Activated CD8-positive, alpha-beta memory T cell treated with anti-CD3 and anti-CD28 coated beads, Interleukin-2, amount 50 U/mL, for 24 hours (primary cell): ENCODE data around the gene KIRREL2.
"Not testable (repeated sequence)": the region's sequence is repeated elsewhere in the genome, so short reads cannot be mapped to it uniquely, and the experiment has no call there.

Experiments used
- DNase-seq: peaks from one replicate; pipeline ENCODE4 v3.0.0-alpha.2; 2020; ENCODE audit errors: extremely low read depth

Gene KIRREL2

GRCh38 chr19:35856546-35857149 lies at the start of gene KIRREL2:
Gene KIRREL2, plus strand, starts transcription at chr19:35856911. Its CDS starts 209 bp downstream, at chr19:35857120.
- DNase-seq = no peak

DNA sequence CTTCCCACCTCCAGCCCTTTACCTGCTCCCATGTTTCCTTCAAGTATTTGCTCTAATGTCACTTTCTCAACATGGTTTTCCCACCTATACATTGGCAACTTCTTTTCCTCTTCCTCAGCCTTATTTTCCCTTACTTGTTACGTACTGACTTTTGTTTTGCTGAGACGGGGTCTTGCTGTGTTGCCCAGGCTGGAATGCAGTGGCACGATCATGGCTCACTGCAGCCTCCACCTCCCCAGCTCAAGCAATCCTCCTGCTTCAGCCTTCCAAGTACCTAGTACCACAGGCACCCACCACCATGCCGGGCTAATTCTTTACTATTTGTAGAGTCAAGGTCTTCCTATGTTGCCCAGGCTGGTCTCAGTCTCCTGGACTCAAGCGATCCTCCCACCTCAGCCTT lies 49.1 kb upstream of the KIRREL2 start:
- DNase-seq = no peak

DNA sequence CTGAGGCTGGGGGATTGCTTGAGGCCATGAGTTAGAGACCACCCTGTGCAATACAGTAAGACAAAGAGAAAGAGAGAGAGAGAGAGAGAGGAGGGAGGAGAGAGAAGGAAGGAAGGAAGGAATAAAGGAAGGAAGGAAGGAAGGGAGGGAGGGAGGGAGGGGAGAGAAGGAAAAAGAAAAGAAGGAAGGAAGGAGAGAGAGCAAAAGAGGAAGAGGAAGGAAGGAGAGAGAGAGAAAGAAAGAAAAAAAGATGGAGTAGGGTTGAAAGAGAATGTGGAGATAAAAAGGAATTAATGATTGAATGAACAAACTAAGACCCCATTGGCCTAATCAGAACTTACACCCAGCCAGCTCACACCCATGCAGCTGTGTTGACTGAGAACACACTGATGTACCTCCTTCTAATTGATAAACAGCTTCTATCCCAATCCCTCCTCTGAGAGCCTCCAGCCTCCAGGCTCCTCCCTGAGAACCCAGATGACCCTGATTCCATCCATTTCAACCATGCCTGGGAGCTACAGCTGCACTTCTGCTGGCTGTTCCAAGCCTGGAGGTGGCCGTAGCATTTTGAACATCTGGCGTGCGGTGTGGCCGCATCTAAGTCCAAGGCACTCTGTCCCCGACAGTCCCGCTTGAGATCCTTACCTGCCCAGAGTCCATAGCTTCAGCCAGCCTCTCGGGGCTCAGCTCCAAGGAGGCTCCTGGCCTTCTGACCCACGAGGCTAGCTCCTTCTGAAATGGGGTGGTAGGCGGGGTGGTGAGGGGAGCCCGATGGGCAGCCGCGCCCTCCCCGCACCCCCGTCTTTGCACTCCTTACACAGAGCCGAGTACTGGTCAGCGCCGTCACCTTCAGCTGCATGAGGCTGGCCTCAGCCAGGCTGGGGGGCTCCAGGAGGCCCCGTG lies 45.1 kb upstream of the KIRREL2 start:
- no peak for DNase-seq

DNA sequence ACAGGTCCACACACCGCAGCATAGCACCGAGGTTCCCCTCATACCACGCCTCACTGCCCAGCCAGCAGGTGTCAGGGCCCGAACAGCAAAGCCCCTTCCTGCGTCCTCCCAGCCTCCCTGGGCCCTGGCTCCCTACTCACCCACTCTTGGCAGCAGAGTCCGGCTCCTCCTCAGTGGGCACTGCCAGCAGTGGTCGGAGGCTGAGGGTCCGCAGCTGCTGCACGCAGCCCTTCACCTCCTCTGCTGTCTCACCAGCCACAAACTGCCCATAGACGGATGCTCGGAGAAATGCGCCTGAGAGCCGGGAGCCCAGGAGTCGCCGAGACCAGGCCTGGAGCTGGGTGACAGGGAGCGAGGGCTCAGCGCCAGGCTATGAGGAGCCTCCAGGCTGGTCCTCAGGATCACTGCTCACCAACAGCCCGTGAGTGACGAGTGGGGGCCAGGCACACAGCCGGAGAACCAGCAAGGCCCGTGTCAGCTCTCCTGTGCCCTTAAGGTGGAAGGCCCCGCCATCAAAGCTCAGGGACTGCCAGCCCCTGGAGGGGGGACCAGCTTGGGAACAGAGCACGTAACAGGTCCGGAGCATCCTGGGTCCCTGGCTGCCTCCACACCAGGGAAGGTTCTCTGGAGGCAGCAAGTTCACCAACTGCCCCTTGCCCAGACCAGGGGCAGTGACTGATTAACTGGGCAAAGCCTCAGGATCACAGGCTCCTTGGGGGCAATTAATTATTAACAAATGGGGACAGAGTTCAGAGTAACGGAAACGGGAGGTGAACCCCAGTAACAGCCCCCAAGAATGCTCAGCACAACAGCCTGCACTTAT lies 44.3 kb upstream of the KIRREL2 start, which contains the start of gene PRODH2:
TSS of gene PRODH2 (minus strand) at position 626 of the 823 bp plus-strand sequence. CDS start at position 586, 40 bp downstream.
- no peak for DNase-seq

DNA sequence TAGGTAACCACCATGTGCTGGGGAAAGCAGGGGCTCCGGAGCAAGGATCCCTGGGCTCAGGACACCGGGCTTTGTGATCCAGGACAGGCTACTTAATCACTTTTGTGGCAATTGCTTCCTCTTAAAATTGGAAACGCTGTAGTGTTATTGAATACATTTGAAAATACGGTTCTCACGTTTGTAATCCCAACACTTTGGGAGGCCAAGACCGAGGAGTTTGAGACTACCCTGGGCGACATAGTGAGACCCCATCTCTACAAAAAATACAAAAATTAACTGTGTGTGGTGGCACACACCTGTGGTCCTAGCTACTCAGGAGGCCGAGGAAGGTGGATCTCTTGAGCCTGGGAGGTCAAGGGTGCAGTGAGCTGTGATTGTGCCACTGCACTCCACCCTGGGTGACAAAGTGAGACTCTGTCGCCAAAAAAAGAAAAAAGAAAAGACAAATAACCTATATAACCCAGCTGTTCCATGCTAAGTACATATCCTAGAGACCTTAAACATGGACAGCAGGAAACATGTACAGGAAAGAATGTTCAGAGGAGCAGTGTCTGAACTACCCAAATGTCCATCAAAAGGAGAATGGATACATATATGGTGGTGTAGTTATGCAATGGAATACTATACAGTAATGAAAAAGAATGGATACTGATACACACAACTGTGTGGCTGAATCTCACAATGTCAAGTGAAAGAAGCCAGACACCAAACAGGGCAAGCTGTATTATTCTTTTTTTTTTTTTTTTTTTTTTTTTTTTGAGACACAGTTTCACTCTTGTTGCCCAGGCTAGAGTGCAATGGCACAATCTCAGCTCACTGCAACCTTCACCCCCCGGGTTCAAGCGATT lies 43.4 kb upstream of the KIRREL2 start:
- no peak for DNase-seq

DNA sequence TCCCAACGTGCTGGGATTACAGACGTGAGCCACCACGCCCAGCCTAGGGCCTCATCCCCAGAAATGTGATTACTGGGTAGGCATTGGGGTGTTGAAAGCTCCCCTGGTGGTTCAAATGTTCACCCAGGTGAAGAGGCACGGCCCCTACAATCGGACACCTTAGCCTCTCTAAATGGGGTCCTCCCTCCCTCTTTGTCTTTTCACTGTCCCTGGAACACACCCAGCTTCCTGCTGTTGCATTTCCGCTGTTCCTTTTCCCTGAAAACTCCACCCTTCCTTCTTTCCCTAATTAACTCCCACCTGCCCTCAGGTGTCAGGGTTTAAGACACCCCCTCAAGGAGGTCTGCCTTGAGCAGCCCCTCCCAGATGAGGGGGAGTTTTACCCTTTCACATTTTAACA lies 40.4 kb upstream of the KIRREL2 start:
- DNase-seq = no peak

GRCh38 chr19:35816846-35817245 lies 39.9 kb upstream of the KIRREL2 start:
- DNase-seq = no peak

DNA sequence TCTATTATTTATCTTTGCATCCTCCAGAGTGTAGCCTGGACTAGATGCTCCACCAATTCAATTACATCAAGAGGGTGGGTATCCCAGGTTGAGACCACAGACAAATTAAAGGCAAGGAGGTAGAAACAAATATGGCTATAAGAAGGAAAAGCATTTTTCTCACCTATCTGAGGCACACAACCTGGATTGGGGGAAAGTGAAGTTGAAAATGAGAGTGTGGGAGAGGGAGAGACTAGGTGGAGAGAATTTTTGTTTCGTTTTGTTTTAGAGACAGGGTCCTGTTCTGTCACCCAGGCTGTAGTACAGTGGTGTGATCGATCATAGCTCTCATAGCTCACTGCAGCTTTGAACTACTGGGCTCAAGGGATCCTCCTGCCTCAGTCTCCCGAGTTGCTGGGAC lies 38.3 kb upstream of the KIRREL2 start:
- no peak for DNase-seq

DNA sequence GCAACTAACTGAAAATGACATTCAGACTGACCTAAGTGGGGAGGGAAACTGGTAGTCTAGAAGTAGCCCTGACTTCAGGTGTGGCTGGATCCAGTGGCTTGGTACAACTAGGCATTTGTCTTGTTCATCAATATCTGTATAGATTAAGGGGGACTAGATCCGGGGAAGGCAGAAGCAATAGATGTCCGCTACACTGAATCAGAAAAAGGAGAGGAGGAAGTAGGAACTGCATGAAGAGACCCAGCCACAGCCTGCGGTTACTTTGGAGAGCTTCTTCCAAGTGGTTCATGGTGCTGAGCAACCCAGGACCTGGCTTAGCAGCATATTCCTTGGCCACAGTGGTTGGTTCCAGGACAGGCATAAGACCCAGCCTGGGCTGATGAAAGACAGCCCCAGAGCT lies 34.1 kb upstream of the KIRREL2 start:
- DNase-seq = no peak

GRCh38 chr19:35824150-35824549 lies 32.6 kb upstream of the KIRREL2 start:
- no peak for DNase-seq

DNA sequence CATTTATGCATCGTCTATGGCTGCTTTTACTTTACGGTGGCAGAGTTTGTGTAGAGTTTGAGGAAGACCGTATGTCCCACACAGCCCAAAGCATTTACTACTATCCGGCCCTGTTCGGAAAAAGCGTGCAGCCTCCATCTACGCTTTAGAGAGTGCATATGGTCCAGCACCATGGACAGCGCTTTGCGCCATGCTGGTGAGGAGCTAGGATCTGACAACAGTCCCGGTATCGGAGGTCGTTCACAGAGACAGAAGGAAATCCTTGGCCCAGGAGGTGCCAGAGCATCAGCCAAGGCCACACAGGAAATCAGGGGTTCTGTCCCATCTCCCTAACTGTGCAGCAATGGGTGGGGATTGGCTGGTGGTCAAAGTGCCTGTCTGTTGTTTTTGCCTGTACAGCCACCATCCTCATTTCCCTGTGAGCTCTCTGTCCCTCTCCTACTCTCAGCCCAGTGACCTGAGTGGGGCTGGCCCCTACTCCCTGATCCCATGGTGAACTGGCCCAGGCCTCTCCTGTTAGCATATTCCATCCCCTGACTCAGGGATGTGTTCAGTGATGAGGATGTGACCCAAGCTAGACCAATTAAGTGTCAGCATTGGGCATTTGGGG lies 27.9 kb upstream of the KIRREL2 start:
- DNase-seq = no peak

DNA sequence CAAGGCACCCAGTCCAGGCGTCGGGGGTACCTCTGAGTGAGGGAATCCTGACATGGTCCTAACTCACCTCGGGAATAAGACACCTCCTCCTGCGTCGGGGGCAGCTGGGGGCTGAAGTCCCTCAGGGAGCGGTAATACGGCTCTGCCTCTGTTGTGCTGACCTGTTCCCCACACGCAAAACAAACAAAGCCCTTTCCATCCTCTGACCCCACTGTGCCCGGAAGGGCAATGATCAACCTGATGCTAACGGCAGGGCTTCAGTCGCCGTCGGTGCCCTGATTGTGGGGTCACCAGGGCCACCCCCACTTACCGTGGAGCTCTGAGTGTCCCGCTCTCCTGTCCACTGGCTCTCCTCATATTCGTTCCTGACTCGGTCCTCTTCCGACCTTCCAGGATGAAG lies 25.7 kb upstream of the KIRREL2 start:
- DNase-seq = no peak

DNA sequence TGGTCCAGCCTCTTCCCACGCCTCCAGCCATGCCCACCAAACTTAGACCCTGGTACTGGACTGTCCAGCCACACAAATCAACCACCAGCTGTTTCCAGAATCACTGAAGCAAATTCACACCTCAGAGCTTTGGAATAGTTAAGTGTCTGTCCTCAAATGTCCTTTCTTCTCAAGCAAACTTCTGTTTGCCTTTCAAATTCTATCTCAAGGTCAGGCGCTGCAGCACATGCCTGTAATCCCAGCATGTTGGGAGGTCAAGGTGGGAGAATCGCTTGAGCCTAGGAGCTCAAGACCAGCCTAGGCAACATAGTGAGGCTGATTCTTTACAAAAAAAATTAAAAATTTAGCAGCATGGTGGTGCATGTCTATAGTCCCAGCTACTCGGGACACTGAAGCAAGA lies 24.7 kb upstream of the KIRREL2 start:
- DNase-seq = no peak

DNA sequence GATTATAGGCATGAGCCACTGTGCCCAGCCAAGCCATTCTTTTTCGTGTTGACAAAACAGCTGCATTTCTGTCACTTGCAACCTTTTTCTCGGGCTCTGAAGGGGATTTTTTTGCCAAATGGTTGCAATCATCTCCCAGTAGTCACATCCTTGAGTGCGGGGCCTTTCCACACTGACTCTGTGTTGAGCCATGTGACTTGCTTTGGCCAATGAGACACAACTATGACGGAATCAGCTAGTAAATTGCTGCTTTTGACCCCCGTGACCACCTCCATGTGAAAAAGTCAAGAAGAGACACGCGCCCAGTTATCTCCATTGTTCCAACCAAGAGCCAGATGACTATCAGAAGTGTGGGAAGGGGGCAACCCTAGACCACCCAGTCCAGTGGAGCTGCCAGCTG lies 22.7 kb upstream of the KIRREL2 start:
- no peak for DNase-seq

DNA sequence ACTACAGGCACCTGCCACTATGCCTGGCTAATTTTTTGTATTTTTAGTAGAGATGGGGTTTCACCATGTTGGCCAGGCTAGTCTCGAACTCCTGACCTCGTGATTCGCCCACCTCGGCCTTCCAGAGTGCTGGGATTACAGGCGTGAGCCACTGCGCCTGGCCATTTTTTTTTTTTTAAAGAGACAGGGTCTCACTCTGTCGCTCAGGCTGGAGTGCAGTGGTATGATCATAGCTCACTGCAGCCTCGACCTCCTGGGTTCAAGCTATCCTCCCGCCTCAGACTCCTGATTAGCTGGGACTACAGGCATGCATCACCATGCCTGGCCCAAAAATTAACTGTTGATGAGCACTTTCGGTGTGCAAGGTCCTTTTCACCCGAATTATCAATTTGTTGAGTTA lies 20.6 kb upstream of the KIRREL2 start:
- not testable (repeated sequence) for DNase-seq

- no peak for DNase-seq
Measured at GRCh38 chr19:35841961-35842595, 14.6 kb upstream of the KIRREL2 start.

GRCh38 chr19:35842666-35843272 lies 13.9 kb upstream of the KIRREL2 start:
- DNase-seq = no peak

DNA sequence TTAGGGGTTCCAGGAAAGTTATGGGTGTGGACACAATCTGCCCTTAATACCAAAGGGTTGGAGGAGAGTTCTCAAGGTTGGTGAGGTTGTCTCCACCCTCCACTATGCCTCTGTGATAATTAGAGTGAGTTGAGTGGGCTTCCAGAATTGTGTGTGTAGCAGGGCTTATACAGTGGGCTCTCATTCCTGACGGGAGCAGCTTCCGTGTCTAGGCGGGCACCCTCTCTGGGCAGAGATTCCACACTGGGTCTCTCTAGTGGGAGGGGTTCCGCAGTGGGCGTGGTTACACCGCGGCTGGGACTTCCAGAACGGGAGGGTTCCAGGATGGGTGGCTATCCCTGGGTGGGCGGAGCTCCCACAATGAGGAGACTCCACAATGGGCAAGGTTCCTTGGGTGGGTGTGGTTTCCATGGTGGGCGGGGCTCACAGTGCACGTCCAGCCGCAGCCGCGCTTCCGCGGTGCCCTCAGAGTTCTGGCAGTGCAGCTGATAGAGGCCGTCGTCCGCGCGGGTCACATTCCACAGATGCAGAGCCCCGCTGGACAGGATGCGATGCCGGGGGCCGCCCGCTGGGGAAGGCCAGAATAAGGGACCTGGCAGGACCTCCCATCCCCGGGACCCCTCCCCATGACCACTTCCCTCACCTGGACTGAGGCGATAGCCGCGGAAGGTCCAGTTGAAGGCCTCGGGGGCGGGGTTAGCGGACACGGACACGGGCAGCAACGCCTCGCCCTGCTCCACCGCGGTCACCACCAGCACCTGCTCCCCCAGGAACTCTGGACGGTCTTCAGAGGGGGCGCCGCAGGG lies 12.8 kb upstream of the KIRREL2 start:
- DNase-seq = no peak
